ENCODE results near the gene ERC1. TPM values are rescaled to one million over a fixed set of nuclear protein-coding genes. Genes with fewer than 3 reads are reported as not detected.

The ERC1 gene
- total RNA-seq, 6 experiments from 2014 or later = 44.1 to 48.9 (median 47.9) TPM

DNA sequence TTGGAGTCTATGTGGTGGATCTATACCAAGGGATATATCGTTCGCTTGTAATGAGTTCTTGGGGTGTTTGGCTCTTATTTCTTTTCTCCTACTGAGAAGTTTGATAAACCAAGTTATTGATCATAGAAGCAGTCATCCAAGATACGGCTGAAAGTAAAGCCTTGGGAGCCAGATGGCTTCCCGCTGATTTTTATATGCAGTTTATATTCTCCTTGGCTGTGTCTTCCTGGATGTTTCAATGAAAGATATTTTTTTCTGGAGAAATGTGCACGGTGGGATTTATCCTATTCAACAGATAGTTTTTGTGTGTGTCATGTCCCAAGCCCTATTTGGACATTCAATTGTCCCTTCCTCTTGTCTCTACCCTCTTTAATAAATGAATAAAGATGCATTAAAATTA, 289.0 kb downstream of the ERC1 start:
- TF ChIP-seq, protein P1, sequence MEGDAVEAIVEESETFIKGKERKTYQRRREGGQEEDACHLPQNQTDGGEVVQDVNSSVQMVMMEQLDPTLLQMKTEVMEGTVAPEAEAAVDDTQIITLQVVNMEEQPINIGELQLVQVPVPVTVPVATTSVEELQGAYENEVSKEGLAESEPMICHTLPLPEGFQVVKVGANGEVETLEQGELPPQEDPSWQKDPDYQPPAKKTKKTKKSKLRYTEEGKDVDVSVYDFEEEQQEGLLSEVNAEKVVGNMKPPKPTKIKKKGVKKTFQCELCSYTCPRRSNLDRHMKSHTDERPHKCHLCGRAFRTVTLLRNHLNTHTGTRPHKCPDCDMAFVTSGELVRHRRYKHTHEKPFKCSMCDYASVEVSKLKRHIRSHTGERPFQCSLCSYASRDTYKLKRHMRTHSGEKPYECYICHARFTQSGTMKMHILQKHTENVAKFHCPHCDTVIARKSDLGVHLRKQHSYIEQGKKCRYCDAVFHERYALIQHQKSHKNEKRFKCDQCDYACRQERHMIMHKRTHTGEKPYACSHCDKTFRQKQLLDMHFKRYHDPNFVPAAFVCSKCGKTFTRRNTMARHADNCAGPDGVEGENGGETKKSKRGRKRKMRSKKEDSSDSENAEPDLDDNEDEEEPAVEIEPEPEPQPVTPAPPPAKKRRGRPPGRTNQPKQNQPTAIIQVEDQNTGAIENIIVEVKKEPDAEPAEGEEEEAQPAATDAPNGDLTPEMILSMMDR (IDR thresholded peaks at IDR 0.05) = no peak
- Mint-ChIP-seq H3K4me1 (ENCODE audit: low read depth) (peaks cover 67% of the 10 kb centered on the region), H3K36me3 (ENCODE audit: low read depth) (peaks cover 9% of the 10 kb centered on the region; the same call in 1 of the 2 replicates), H3K4me3 (no peak overlapping the region), H3K27ac (no peak overlapping the region), H3K27me3 (ENCODE audit: insufficient read depth) (no peaks in the 10 kb centered on the region; the same call in 1 of the 2 replicates), H3K9me3 (no peaks in the 10 kb centered on the region)
- DNase-seq = no peak

DNA sequence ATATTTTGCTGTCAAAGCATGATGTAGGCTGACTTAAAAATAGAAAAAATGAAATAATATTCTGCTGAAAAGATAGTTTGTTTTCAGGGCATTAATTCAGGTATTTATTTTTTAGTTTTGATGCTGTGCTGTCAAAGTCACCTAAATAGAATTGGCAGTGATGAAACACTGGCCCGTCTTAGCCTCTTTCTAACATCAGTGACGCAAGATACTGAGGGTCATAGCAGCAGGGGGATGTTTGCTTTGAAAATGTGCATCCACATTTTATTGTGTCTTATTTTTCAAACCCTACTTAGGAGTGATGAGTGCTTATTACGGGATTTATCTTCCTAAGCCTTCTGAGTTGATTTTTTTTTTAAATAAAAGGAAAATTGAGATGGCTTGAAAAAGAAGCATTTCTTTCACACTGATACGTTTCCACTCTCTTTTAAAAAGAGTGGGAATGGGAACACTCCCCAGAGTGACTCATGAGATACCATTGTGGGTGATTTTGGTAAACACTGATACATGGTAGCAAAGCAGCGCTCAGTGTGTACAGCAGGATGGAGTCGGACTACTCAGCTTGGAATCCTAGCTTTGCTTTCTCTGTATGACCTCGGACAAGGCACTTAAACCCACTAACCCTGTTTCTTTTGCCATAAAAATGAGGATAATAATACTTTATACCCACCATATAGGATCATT, 290.8 kb downstream of the ERC1 start:
- Mint-ChIP-seq H3K4me3 (peak overlapping the region; percentile 70), H3K27me3 (ENCODE audit: insufficient read depth) (no peaks in the 10 kb centered on the region; the same call in 1 of the 2 replicates), H3K9me3 (no peaks in the 10 kb centered on the region), H3K36me3 (ENCODE audit: low read depth) (peaks cover 9% of the 10 kb centered on the region; the same call in 1 of the 2 replicates), H3K4me1 (ENCODE audit: low read depth) (peaks cover 68% of the 10 kb centered on the region), H3K27ac (peak overlapping the region; percentile 71)
- TF ChIP-seq, protein P1 (IDR thresholded peaks at IDR 0.05) = no peak
- DNase-seq = peak; percentile 67

DNA sequence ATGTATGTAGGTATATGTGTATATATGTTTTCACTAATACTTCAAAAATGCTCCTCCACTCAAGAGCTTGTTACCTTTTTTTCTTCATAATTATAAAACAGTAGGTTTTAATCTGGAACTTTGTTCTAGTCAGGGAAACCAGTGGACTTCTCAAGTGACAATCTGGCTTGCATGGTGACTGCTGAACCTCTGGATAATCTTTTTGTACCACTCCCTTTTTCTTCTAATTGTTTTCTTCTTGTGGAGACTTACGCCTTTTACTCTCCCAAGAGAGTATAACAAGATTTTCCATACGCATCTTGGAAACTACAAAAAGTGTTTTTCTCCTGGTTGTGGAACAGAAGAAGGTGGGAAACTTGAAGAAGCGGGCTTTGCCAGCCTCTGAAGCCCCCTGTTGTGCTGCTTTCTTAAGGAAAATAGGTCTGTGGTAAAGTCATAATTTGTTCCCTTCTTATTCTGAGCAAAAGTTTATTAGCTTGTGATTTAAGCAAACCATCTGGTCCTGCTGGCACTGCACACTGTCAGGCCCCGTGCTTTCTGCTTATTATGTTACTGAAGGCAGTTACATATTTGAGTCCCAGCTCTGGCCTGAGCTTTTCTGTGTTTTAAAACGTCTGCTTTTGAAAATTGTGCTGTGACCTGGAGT, 291.8 kb downstream of the ERC1 start:
- no peaks in the 10 kb centered on the region for H3K9me3 Mint-ChIP-seq
- no peaks in the 10 kb centered on the region; the same call in 1 of the 2 replicates for H3K27me3 Mint-ChIP-seq (ENCODE audit: insufficient read depth)
- peaks cover 3% of the 10 kb centered on the region; the same call in 1 of the 2 replicates for H3K36me3 Mint-ChIP-seq (ENCODE audit: low read depth)
- no peak for DNase-seq
- peaks cover 67% of the 10 kb centered on the region for H3K4me1 Mint-ChIP-seq (ENCODE audit: low read depth)
- peak overlapping the region; percentile 71 for H3K27ac Mint-ChIP-seq
- peak overlapping the region; percentile 70 for H3K4me3 Mint-ChIP-seq
- TF ChIP-seq, protein P1 (IDR thresholded peaks at IDR 0.05) = no peak

DNA sequence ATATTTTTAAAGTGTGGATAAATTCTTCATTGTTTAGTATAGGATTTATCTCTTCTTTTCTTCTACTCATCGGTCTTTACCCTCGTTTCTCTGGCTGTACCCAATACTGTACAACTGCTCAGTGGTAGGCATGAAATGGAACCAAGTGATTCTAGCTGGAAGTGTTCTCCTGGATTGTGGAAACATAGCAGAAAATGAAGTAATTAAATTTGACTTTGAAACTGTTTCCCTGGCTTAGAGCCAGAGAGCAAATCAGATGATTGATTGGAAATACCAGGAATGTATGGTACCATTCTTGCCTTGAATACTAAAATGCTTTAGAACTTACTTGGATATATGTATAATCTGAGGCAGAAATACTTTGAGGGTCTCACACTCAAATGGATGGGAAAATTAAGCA, 292.3 kb downstream of the ERC1 start:
- Mint-ChIP-seq H3K36me3 (ENCODE audit: low read depth) (no peaks in the 10 kb centered on the region; the same call in 1 of the 2 replicates), H3K27me3 (ENCODE audit: insufficient read depth) (no peaks in the 10 kb centered on the region; the same call in 1 of the 2 replicates), H3K27ac (peak overlapping the region; percentile 71; the same call in 1 of the 2 replicates), H3K9me3 (no peaks in the 10 kb centered on the region), H3K4me1 (ENCODE audit: low read depth) (peaks cover 62% of the 10 kb centered on the region), H3K4me3 (no peak overlapping the region)
- TF ChIP-seq, protein P1 (IDR thresholded peaks at IDR 0.05) = no peak
- no peak for DNase-seq

DNA sequence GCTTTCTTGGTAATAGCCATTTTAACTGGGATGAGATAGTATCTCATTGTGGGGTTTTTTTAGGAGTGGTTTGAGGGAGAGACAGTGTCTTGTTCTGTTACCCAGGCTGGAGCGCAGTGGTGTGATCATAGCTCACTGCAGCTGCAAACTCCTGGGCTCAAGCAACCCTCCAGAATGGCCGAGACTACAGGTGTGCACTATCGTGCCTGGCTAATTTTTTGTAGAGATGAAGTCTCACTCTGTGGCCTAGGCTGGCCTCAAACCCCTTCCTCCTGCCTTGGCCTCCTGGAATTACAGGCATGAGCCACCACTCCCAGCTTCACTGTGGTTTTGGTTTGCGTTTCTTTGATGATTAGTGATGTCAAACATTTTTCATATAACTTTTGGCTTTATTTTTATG, 293.6 kb downstream of the ERC1 start:
- TF ChIP-seq, protein P1 (IDR thresholded peaks at IDR 0.05) = no peak
- no peaks in the 10 kb centered on the region for H3K9me3 Mint-ChIP-seq
- no peak overlapping the region for H3K27ac Mint-ChIP-seq
- no peaks in the 10 kb centered on the region; the same call in 1 of the 2 replicates for H3K27me3 Mint-ChIP-seq (ENCODE audit: insufficient read depth)
- no peak overlapping the region for H3K4me3 Mint-ChIP-seq
- no peak for DNase-seq
- H3K4me1 Mint-ChIP-seq (ENCODE audit: low read depth) = peaks cover 56% of the 10 kb centered on the region
- no peaks in the 10 kb centered on the region; the same call in 1 of the 2 replicates for H3K36me3 Mint-ChIP-seq (ENCODE audit: low read depth)

Data from HFFc6 (cell line).